Neutrophil (primary cell): ENCODE measurements around the gene RHEX.

Experiments
- H3K27ac ChIP-seq: fragments of 200-600 bp; sonication (generic); 2 replicates; pipeline ENCODE4 v1.5.1; 2016; ENCODE audit warnings: mild to moderate bottlenecking, moderate library complexity
- H3K27me3 ChIP-seq: fragments of 200-600 bp; sonication (generic); 2 replicates; pipeline ENCODE4 v1.6.0; 2016; ENCODE audit warnings: mild to moderate bottlenecking
- H3K36me3 ChIP-seq: fragments of 200-600 bp; sonication (generic); 2 replicates; pipeline ENCODE4 v1.5.1; 2017
- H3K4me1 ChIP-seq, 2 experiments: fragments of 200-600 bp in 1 of 2; sonication (generic) in 1 of 2; 1 replicate in 1 of 2; 2 replicates in 1 of 2; pipeline versions ENCODE4 v1.5.1 to v1.6.1; 2013 to 2016; ENCODE audit warnings: low read depth in 1 of 2, low read length in 1 of 2, mild to moderate bottlenecking in 1 of 2, moderate library complexity in 1 of 2; ENCODE audit not compliant: control insufficient read depth in 1 of 2, insufficient read depth in 1 of 2
- H3K4me3 ChIP-seq, 2 experiments: fragments of 200-600 bp in 1 of 2; sonication (generic) in 1 of 2; 1 replicate in 1 of 2; 2 replicates in 1 of 2; pipeline ENCODE4 v1.5.1; 2013 to 2016; ENCODE audit warnings: low read depth in 1 of 2, low read length in 1 of 2, mild to moderate bottlenecking in 1 of 2, moderate library complexity in 1 of 2
- H3K9me3 ChIP-seq: fragments of 200-600 bp; sonication (generic); 2 replicates; pipeline ENCODE4 v1.5.1; 2016
- CTCF ChIP-seq: fragments of 200-600 bp; sonication (generic); IDR thresholded peaks from 2 replicates; pipeline ENCODE4 v1.5.1; 2016; ENCODE audit warnings: antibody characterized with exemption

The RHEX gene

GRCh38 chr1:206103979-206104378, 51.0 kb downstream of the RHEX start:
- H3K27ac ChIP-seq: no peak overlapping the region
- no peaks in the 10 kb centered on the region for H3K36me3 ChIP-seq
- TF ChIP-seq CTCF: no peak

GRCh38 chr1:206105464-206105995, 52.6 kb downstream of the RHEX start:
- Histone ChIP-seq H3K27me3 (no peaks in the 10 kb centered on the region), H3K4me3 (no peak overlapping the region), H3K27ac (no peak overlapping the region), H3K4me1 (peaks cover 22 to 23% of the 10 kb centered on the region in 2 experiments), H3K36me3 (no peaks in the 10 kb centered on the region), H3K9me3 (no peaks in the 10 kb centered on the region)
- no peak for TF ChIP-seq CTCF

More at GRCh38 chr1:206103979-206104378, 51.0 kb downstream of the RHEX start:
- H3K9me3 ChIP-seq: no peaks in the 10 kb centered on the region
- H3K4me3 ChIP-seq: no peak overlapping the region
- H3K27me3 ChIP-seq: no peaks in the 10 kb centered on the region
- peaks cover 30 to 32% of the 10 kb centered on the region in 2 experiments for H3K4me1 ChIP-seq

- Histone ChIP-seq H3K27ac (no peak overlapping the region), H3K9me3 (no peaks in the 10 kb centered on the region), H3K27me3 (no peaks in the 10 kb centered on the region), H3K36me3 (no peaks in the 10 kb centered on the region), H3K4me3 (no peak overlapping the region), H3K4me1 (peaks cover 12 to 13% of the 10 kb centered on the region in 2 experiments)
- TF ChIP-seq CTCF: peak; percentile 68
Observed at GRCh38 chr1:206106328-206107167, 53.6 kb downstream of the RHEX start.

- no peak for TF ChIP-seq CTCF
Observed at GRCh38 chr1:206107168-206107544, 54.2 kb downstream of the RHEX start.

GRCh38 chr1:206108635-206109034, 55.7 kb downstream of the RHEX start:
- H3K27ac ChIP-seq: no peak overlapping the region
- no peaks in the 10 kb centered on the region for H3K36me3 ChIP-seq
- no peak for TF ChIP-seq CTCF
- no peaks in the 10 kb centered on the region for H3K9me3 ChIP-seq
- H3K4me1 ChIP-seq: no peaks in the 10 kb centered on the region
- H3K27me3 ChIP-seq: peaks cover 3% of the 10 kb centered on the region
- H3K4me3 ChIP-seq: no peak overlapping the region

More at GRCh38 chr1:206107168-206107544, 54.2 kb downstream of the RHEX start:
- H3K27ac ChIP-seq: no peak overlapping the region
- H3K4me1 ChIP-seq: peaks cover 6 to 7% of the 10 kb centered on the region in 2 experiments
- no peaks in the 10 kb centered on the region for H3K9me3 ChIP-seq
- H3K36me3 ChIP-seq: no peaks in the 10 kb centered on the region
- H3K4me3 ChIP-seq: no peak overlapping the region
- H3K27me3 ChIP-seq: no peaks in the 10 kb centered on the region
